Fibroblast of skin of left biceps (primary cell): ENCODE results near the gene ANKS1B.
A peak's percentile ranks its signal among the peaks of the same experiment; 100 is the strongest.
"Not testable (repeated sequence)": the region's sequence is repeated elsewhere in the genome, so short reads cannot be mapped to it uniquely, and the experiment has no call there.

Experiments used
- DNase-seq, 2 experiments: peaks; one replicate each; pipeline ENCODE4 v3.0.0-alpha.2; 2013; ENCODE audit warnings: low read depth in 2 of 2

ANKS1B gene

GRCh38 chr12:99870085-99870484 lies 114.7 kb downstream of the ANKS1B start:
- no peak for DNase-seq

- DNase-seq: no peak
Measured at GRCh38 chr12:99861731-99862130, 123.0 kb downstream of the ANKS1B start.

- no peak for DNase-seq
Measured at GRCh38 chr12:99859126-99859525, 125.6 kb downstream of the ANKS1B start.

GRCh38 chr12:99852666-99853065 lies 132.1 kb downstream of the ANKS1B start:
- no peak for DNase-seq

- DNase-seq: no peak
Measured at GRCh38 chr12:99847936-99848335, 136.8 kb downstream of the ANKS1B start.

GRCh38 chr12:99834710-99835109 lies 150.0 kb downstream of the ANKS1B start:
- DNase-seq: no peak

GRCh38 chr12:99833397-99833796 lies 151.3 kb downstream of the ANKS1B start:
- no peak for DNase-seq

- DNase-seq: no peak
Measured at GRCh38 chr12:99824900-99825542, 159.7 kb downstream of the ANKS1B start.

- no peak for DNase-seq
Measured at GRCh38 chr12:99822273-99822672, 162.5 kb downstream of the ANKS1B start.

- no peak for DNase-seq
Measured at GRCh38 chr12:99810718-99811593, 173.8 kb downstream of the ANKS1B start.

GRCh38 chr12:99809909-99810308 lies 174.8 kb downstream of the ANKS1B start:
- DNase-seq: no peak

GRCh38 chr12:99806304-99806703 lies 178.4 kb downstream of the ANKS1B start:
- DNase-seq: no peak

GRCh38 chr12:99804715-99805114 lies 180.0 kb downstream of the ANKS1B start:
- DNase-seq: no peak

GRCh38 chr12:99800605-99801004 lies 184.1 kb downstream of the ANKS1B start:
- DNase-seq: no peak

- DNase-seq: not testable (repeated sequence)
Measured at GRCh38 chr12:99797931-99798330, 186.8 kb downstream of the ANKS1B start.

GRCh38 chr12:99783421-99783820 lies 201.3 kb downstream of the ANKS1B start:
- DNase-seq: no peak

GRCh38 chr12:99772274-99772673 lies 212.5 kb downstream of the ANKS1B start:
- DNase-seq: no peak

- DNase-seq: no peak
Measured at GRCh38 chr12:99771659-99772058, 213.1 kb downstream of the ANKS1B start.

- DNase-seq: no peak
Measured at GRCh38 chr12:99769396-99769980, 215.2 kb downstream of the ANKS1B start.

- no peak for DNase-seq
Measured at GRCh38 chr12:99768758-99769157, 216.0 kb downstream of the ANKS1B start.

- DNase-seq: peak in 1 of 2 experiments; percentile 1
Measured at GRCh38 chr12:99767809-99768208, 216.9 kb downstream of the ANKS1B start.

- DNase-seq: no peak
Measured at GRCh38 chr12:99766408-99766807, 218.3 kb downstream of the ANKS1B start.
